GM10248 (cell line): ENCODE measurements around the gene CUX1.

Experiments used
- CTCF ChIA-PET: fragments of 300-600 bp; sonication (Branson Sonifier 250); formaldehyde crosslinking; extraction: SDS; loops from one replicate; lab custom pipeline; 2021; ENCODE audit warnings: antibody characterized with exemption; lab: Yijun Ruan, JAX
- POLR2A ChIA-PET: fragments of 350-650 bp; sonication (Branson Sonifier 250); formaldehyde crosslinking; extraction: SDS; loops from one replicate; lab custom pipeline; 2020; ENCODE audit warnings: antibody characterized with exemption; lab: Yijun Ruan, JAX
- DNase-seq: peaks from one replicate; pipeline ENCODE4 v3.0.0; 2012; ENCODE audit errors: extremely low spot score
- TF ChIP-seq, protein P1 (sequence below): IDR thresholded peaks from 2 replicates; pipeline ENCODE4 v1.5.1; 2012; ENCODE audit warnings: mild to moderate bottlenecking, low read depth; ENCODE audit errors: extremely low read depth, missing control alignments, control extremely low read depth

CUX1 gene

DNA sequence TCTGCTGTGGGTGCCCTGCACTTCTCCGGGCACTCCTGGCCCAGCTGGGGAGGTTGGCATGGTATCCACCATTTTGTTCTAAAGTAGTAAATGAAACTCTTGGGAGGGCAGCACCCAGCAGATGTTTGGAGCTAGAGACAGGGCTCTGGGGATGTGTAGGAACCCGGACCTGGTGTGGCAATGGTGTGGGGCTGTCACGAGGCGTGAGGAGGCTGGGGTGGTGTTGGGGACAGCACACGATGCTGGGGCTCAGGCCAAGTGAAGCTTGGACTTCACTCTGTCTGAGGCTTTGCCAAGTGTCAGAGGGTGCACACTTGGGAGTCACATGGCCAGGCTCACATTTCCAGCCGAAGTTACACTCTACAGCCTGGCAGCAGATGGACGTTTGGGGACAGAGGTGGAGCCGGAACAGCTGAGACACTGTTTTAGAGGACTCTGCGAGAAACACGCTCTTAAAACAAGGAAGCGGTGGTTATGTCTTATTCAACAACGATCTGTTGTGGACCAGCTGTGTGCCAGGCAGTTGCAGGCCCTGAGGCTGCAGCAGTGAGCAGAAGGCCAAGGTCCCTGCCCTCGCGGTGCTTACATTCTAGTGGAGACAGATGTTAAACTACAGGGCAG lies 118.2 kb downstream of the CUX1 start:
- POLR2A ChIA-PET = no interaction called here
- no peak for DNase-seq
- TF ChIP-seq, protein P1, sequence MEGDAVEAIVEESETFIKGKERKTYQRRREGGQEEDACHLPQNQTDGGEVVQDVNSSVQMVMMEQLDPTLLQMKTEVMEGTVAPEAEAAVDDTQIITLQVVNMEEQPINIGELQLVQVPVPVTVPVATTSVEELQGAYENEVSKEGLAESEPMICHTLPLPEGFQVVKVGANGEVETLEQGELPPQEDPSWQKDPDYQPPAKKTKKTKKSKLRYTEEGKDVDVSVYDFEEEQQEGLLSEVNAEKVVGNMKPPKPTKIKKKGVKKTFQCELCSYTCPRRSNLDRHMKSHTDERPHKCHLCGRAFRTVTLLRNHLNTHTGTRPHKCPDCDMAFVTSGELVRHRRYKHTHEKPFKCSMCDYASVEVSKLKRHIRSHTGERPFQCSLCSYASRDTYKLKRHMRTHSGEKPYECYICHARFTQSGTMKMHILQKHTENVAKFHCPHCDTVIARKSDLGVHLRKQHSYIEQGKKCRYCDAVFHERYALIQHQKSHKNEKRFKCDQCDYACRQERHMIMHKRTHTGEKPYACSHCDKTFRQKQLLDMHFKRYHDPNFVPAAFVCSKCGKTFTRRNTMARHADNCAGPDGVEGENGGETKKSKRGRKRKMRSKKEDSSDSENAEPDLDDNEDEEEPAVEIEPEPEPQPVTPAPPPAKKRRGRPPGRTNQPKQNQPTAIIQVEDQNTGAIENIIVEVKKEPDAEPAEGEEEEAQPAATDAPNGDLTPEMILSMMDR = no peak
- CTCF ChIA-PET = interaction anchor here (1.0 to 1.8 kb wide), 3 partner anchors 8 to 18 kb away, joined by 3 to 4 read pairs (median 3); no protein-coding TSS in a partner anchor

DNA sequence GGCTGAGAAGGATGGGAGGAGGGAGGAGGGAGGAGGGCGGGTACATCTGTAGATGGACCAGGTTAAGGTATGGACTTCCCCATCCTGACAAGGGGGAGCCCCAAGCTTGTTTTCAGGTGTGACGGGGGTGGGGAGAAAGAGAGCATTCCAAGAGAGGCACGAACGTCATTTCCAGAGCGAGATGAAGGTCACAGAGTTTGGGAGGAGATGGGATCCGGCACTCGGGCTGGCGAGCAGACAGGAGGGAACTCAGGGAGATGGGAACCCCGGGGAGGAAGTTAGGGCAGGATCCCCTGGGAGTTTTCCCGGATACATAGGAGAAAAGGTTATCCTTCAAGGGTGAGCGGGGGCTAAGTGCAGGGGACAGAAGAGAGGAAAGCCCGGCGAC lies 118.8 kb downstream of the CUX1 start:
- ChIA-PET CTCF (interaction anchor here (1.0 to 1.8 kb wide), 3 partner anchors 9 to 18 kb away, joined by 3 to 4 read pairs (median 3); no protein-coding TSS in a partner anchor), POLR2A (no interaction called here)
- TF ChIP-seq, protein P1 = no peak
- DNase-seq = peak; percentile 49

GRCh38 chr7:101936611-101937231 lies 119.3 kb downstream of the CUX1 start:
- ChIA-PET POLR2A (no interaction called here), CTCF (interaction anchor here (1.0 to 1.8 kb wide), 3 partner anchors 9 to 17 kb away, joined by 3 to 4 read pairs (median 3); no protein-coding TSS in a partner anchor)
- DNase-seq = no peak
- TF ChIP-seq, protein P1 = no peak

- POLR2A ChIA-PET = interaction anchor here (0.6 kb wide), 1 partner anchor 248 kb away, joined by 4 read pairs; no protein-coding TSS in a partner anchor
- no peak for DNase-seq
- CTCF ChIA-PET = no interaction called here
- TF ChIP-seq, protein P1 = no peak
Measured at GRCh38 chr7:101937717-101938514, 120.5 kb downstream of the CUX1 start.

GRCh38 chr7:101939136-101939695 lies 121.8 kb downstream of the CUX1 start:
- POLR2A ChIA-PET = no interaction called here
- CTCF ChIA-PET = no interaction called here
- DNase-seq = no peak
- TF ChIP-seq, protein P1 = no peak

DNA sequence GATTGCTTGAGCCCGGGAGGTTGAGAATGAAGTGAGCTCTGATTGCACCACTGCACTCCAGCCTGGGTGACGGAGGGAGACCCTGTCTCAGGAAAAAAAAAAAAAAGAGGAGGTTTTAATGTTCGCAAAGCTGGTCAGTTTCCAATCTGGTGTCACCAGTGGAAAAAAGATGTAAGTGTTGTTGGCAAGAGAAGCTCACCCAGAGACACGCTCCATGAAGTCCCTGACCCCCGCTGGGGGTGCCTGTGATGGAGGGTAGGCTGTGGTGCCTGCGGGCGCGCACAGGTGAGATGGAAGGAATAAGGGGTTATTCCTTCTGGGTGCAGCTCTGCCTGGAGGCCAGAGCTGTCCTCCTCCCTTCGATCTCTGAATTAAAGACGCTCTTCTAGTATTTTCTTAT lies 122.7 kb downstream of the CUX1 start:
- TF ChIP-seq, protein P1 = no peak
- CTCF ChIA-PET = interaction anchor here (1.0 to 1.8 kb wide), 5 partner anchors 9 to 296 kb away, joined by 3 to 5 read pairs (median 3); no protein-coding TSS in a partner anchor
- POLR2A ChIA-PET = no interaction called here
- no peak for DNase-seq
